T-helper 2 cell treated with Interferon-gamma antibody and Interleukin-4, amounts not matched to agents 5 μg/mL and 100 μg/mL, for 36 hours (primary cell): ENCODE results near the gene STK10.
A peak's percentile ranks its signal among the peaks of the same experiment; 100 is the strongest.

Experiments
- DNase-seq: peaks from one replicate; pipeline ENCODE4 v3.0.0; 2021; ENCODE audit warnings: low spot score
- H3K27ac Mint-ChIP-seq: one replicate; pipeline ENCODE4 v1.8.0; 2021; ENCODE audit warnings: mild to moderate bottlenecking, mixed read lengths
- H3K27me3 Mint-ChIP-seq: one replicate; pipeline ENCODE4 v1.8.0; 2021; ENCODE audit warnings: low read depth, mixed read lengths
- H3K36me3 Mint-ChIP-seq: one replicate; pipeline ENCODE4 v1.8.0; 2021; ENCODE audit warnings: low read depth, mixed read lengths
- H3K4me1 Mint-ChIP-seq: one replicate; pipeline ENCODE4 v1.8.0; 2021; ENCODE audit warnings: low read depth, mixed read lengths
- H3K4me3 Mint-ChIP-seq: one replicate; pipeline ENCODE4 v1.8.0; 2022; ENCODE audit warnings: mild to moderate bottlenecking, moderate library complexity, mixed read lengths
- H3K9me3 Mint-ChIP-seq: one replicate; pipeline ENCODE4 v1.8.0; 2021; ENCODE audit warnings: mixed read lengths

Gene STK10

DNA sequence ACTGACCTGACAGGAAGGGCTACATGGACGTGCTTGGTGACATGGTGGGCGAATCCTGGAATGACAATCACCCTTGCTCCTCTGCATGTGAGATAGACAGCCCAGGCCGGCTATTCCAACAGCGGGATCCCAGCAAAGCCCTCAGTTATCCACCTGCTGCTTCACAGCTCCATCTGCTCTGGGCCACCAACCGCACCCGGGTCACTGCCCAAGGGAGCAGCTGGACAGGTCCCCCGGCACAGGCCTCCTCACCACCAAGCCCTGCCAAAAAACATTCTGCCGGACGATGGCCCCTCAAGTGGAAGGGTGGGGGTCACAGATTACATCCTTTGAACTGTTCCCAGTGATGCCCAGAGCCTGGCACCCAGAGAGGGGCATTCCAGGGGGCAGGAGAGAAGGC lies 39.6 kb downstream of the STK10 start:
- Mint-ChIP-seq H3K27ac (no peak overlapping the region), H3K27me3 (no peaks in the 10 kb centered on the region), H3K9me3 (no peaks in the 10 kb centered on the region), H3K4me3 (no peak overlapping the region), H3K36me3 (peaks cover 55% of the 10 kb centered on the region), H3K4me1 (peaks cover 35% of the 10 kb centered on the region)
- DNase-seq: no peak

DNA sequence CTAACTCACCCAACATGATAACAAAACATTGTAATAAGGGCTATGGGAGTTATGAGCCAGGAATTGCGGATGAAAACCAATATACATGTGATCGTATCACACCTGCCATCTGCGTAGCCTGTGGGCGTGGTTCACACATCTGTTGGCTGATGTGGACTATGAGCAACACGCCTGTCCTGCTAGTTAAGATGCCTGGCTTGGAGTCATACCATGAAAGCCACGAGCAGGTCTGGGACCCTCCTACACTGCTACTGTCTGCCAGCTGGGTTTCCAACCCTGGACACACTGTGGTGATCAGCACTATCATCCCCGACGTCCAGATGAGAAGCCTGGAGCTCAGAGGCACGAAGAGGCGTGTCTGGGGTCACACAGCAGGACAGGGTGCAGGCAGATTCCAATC lies 40.2 kb downstream of the STK10 start:
- Mint-ChIP-seq H3K4me3 (no peak overlapping the region), H3K4me1 (peaks cover 32% of the 10 kb centered on the region)

DNA sequence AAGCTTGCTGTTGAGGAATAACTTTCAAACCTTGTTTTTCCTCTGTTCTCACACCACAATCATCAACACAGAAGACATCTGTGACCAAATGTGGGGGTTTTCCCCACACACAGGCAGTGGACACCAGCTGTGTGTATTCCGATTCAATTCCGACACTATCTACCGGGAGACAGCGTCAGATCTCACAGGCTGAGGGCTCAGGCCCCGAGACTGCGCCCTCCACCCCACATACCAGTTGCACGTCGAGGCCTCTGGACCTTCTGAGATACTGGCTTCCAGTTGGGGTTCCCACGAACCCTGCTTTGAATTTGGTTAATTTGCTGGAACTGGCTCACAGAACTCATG lies 41.3 kb downstream of the STK10 start:
- H3K27me3 Mint-ChIP-seq: no peaks in the 10 kb centered on the region
- H3K4me1 Mint-ChIP-seq: peaks cover 28% of the 10 kb centered on the region
- no peak overlapping the region for H3K27ac Mint-ChIP-seq
- H3K4me3 Mint-ChIP-seq: no peak overlapping the region
- H3K9me3 Mint-ChIP-seq: no peaks in the 10 kb centered on the region
- peaks cover 45% of the 10 kb centered on the region for H3K36me3 Mint-ChIP-seq
- no peak for DNase-seq

More for the DNA sequence above, 40.2 kb downstream of the STK10 start:
- Mint-ChIP-seq H3K27ac (no peak overlapping the region), H3K36me3 (peaks cover 51% of the 10 kb centered on the region), H3K9me3 (no peaks in the 10 kb centered on the region), H3K27me3 (no peaks in the 10 kb centered on the region)
- DNase-seq: no peak

DNA sequence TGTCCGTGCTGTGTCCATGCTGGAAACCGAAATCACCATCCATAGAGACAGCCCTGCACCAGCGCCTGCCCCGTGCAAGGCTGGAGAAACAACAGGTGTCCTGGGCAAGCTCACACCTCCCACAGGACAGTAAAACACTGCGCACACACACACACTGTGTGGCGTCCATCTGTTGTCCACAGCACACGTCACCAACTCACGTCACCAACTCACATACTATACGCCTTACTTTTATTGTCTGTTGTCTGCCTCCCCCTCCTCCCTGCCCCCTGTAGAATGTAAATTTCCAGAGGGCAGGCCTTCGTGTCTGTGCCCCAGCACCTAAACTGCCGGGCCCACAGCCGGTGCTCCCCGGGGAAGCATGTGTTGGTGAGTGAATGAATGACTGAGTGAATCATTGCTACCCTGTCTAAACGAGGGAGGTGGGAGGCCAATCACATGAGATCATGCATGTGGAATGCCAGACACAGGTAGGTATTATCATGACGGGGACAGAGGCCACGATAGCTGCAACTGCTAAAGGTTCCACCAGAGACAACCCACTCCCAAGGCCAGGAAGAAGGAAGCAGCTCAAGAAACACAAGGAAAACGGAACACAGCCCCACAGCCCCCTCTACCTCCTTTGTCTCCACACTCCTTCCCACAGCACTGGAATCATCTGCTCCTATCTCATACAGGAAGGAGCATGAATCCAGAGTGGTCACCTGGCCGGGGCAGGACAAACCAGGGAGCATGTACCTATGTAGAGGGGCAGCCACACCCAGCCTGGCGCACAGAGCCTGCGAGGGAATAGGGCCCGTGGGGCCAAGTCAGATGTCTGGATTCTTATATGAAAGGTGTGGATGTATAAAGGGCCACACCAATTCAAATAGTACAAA lies 41.9 kb downstream of the STK10 start:
- H3K9me3 Mint-ChIP-seq: no peaks in the 10 kb centered on the region
- no peak overlapping the region for H3K4me3 Mint-ChIP-seq
- peak overlapping the region; percentile 31 for H3K27ac Mint-ChIP-seq
- peaks cover 42% of the 10 kb centered on the region for H3K36me3 Mint-ChIP-seq
- H3K27me3 Mint-ChIP-seq: no peaks in the 10 kb centered on the region
- H3K4me1 Mint-ChIP-seq: peaks cover 25% of the 10 kb centered on the region
- no peak for DNase-seq

DNA sequence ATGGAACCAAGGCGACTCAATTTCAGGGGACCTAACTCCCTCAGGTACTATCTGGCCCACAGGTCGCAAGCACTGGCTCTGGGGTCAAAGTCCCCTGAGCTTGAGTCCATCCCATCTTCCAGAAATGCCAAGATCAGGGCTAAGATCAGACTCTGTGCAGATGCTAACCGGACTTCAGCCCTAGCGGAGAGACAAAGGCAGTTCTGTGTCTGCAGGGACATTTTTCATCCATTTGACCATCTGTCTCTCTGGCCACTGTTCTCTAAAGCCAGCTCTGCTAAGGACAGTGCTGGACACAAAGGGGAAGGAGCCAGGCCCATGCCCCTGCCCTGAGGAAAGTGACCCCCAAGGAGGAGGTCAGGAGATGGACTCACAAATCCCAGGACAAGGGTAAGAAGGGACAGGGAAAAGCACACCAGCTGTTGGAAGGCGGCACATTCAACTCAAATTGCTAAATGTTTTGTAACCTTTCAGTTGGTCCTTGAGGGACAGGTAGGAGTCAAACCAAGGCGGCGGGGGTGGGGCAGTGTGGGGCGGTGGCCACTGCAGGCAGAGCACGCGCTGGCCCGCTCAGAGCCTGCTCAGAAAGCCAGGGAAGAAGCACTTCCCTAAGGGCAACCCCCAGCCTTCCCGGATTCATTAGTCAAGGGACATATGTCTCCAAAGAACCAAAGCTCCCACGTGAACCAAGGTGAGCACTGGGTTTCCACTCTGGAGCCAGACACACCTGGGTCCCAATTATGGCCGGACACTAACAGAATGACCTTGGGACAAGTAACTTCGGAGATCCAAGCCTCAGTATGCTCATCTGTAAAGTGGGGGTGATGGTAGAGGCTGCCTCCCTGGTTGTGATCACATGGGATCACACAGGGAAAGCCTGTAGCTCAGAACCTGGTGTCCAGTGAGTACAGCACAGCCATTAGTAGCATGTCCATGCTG lies 42.8 kb downstream of the STK10 start:
- H3K4me3 Mint-ChIP-seq: no peak overlapping the region
- H3K27me3 Mint-ChIP-seq: no peaks in the 10 kb centered on the region
- peaks cover 37% of the 10 kb centered on the region for H3K36me3 Mint-ChIP-seq
- DNase-seq: no peak
- H3K4me1 Mint-ChIP-seq: peaks cover 20% of the 10 kb centered on the region
- peak overlapping the region; percentile 31 for H3K27ac Mint-ChIP-seq
- H3K9me3 Mint-ChIP-seq: no peaks in the 10 kb centered on the region

DNA sequence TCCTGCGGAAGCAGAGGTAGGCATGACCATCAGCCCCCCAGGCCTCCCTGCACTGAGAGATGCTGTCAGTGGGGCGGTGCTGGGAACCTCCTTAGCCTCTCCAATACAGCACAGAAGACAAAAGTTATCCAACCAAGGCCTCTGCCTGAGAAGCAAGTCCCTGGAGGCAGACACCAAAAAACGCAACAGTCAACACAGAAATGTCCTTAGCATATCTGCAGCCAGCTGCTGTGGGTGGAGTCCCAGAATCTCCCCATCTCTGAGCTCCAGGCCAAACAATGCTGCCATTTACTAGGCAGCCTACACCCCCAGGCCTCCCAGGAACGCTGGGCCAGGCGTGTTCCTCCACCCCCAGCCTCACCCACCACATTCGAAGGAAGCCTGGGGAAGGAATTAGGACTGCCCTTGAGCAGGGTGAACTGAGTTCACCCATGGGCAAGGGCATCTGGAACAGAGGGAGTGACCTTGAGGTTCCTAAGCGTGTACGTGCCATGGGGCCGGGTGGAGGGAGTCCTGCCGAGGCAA lies 43.7 kb downstream of the STK10 start:
- H3K9me3 Mint-ChIP-seq: no peaks in the 10 kb centered on the region
- H3K36me3 Mint-ChIP-seq: peaks cover 42% of the 10 kb centered on the region
- H3K27me3 Mint-ChIP-seq: no peaks in the 10 kb centered on the region
- peaks cover 28% of the 10 kb centered on the region for H3K4me1 Mint-ChIP-seq
- H3K4me3 Mint-ChIP-seq: no peak overlapping the region
- DNase-seq: no peak
- no peak overlapping the region for H3K27ac Mint-ChIP-seq

DNA sequence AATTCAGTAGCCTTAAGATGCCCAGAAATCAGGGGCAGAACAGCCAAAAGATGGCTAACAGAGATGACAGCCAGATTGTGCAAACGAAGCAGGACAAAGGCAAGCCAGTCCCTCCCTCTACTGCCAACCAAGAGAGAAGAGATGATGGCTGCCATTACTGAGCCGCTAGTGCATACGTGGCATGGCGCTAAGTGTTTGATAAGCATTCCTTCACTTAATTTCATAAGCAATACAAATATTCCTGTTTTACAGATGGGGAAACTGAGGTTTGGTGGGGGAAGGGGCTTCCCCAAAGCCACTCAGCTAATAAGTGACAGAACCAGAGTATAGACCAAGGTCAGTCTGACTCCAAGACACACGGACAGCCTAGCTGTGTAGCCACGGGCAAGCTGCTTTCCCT lies 44.1 kb downstream of the STK10 start:
- no peak overlapping the region for H3K4me3 Mint-ChIP-seq
- no peak for DNase-seq

DNA sequence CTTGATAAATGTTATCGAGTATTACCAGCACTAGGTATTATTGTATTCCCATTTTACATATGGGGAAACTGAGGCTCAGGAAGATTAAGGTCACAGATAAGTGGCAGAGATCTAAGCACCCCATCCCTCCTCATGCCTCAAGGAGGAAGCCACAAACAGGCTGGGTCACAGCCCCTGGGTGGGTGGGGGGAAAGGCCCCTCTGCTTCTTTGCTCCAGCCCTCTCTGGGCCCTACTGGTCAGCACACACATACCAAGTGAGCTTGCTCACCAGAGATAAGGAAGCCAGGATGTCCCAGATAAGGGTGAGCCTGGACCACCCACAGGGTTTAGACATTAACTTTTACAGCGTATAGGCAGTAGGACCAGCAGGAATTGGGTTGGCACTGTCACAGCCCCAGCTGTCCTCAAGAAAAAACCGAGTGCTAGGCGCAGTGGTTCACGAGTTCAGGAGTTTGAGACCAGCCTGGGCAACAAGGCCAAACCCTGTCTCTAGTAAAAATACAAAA lies 45.3 kb downstream of the STK10 start:
- H3K27ac Mint-ChIP-seq: no peak overlapping the region
- H3K4me1 Mint-ChIP-seq: peaks cover 30% of the 10 kb centered on the region
- H3K9me3 Mint-ChIP-seq: no peaks in the 10 kb centered on the region
- no peak overlapping the region for H3K4me3 Mint-ChIP-seq
- H3K36me3 Mint-ChIP-seq: peaks cover 44% of the 10 kb centered on the region
- H3K27me3 Mint-ChIP-seq: no peaks in the 10 kb centered on the region
- no peak for DNase-seq

More for the DNA sequence above, 44.1 kb downstream of the STK10 start:
- no peaks in the 10 kb centered on the region for H3K9me3 Mint-ChIP-seq
- no peaks in the 10 kb centered on the region for H3K27me3 Mint-ChIP-seq
- H3K36me3 Mint-ChIP-seq: peaks cover 46% of the 10 kb centered on the region
- no peak overlapping the region for H3K27ac Mint-ChIP-seq
- peaks cover 30% of the 10 kb centered on the region for H3K4me1 Mint-ChIP-seq

DNA sequence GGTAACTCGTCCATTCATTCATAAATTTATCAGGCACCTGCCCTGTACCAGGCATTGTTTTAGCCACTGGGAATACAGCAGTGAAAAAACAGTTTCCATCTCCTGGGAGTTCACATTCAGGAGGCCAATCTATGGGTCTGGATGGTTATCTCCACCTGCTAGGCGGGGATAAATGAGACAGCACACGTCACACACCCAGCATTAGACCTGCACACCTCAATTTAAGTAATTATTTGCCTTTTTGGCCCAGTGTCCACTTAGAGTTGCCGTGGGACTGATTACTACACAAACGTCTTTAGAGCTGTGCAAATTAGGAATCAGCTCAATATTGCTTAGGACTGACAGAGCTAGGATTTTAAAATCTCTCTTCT lies 46.1 kb downstream of the STK10 start:
- no peak overlapping the region for H3K4me3 Mint-ChIP-seq
- H3K27me3 Mint-ChIP-seq: no peaks in the 10 kb centered on the region
- H3K27ac Mint-ChIP-seq: no peak overlapping the region
- peaks cover 41% of the 10 kb centered on the region for H3K36me3 Mint-ChIP-seq
- peaks cover 3% of the 10 kb centered on the region for H3K9me3 Mint-ChIP-seq
- H3K4me1 Mint-ChIP-seq: peaks cover 31% of the 10 kb centered on the region
- no peak for DNase-seq

DNA sequence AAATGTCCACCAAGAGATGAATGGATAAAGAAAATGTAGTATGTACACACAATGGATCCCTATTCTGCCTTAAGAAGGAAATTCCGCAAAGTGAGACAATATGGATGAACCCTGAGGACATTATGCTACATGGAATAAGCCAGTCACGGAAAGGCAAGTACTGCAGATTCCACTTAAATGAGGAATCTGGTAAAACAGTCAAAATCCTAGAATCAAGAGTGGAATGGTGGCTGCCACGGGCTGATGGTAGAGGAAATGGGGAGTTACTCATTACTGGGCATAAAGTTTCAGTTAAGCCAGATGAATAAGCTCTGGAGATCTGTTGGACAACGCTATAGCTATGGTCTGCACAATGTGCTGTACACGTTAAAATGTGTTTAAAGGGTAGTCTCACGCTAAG lies 47.2 kb downstream of the STK10 start:
- H3K27ac Mint-ChIP-seq: no peak overlapping the region
- H3K4me1 Mint-ChIP-seq: peaks cover 28% of the 10 kb centered on the region
- H3K4me3 Mint-ChIP-seq: no peak overlapping the region

DNA sequence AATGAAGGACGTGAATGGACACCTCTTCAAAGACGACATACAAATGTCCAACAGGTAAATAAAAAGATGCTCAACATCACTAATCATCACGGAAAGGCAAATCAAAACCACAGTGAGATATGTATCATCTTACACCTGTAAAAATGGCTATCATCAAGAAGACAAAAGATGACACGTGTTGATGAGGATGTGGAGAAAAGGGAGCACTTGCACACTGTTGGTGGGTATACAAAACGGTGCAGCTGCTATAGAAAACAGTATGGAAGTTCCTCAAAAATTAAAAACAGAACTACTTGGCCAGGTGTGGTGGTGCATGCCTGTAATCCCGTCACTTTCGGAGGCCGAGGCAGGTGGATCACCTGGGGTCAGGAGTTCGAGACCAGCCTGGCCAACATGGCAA lies 47.9 kb downstream of the STK10 start:
- no peak overlapping the region for H3K4me3 Mint-ChIP-seq
- H3K27ac Mint-ChIP-seq: no peak overlapping the region

More for the DNA sequence above, 47.2 kb downstream of the STK10 start:
- peaks cover 3% of the 10 kb centered on the region for H3K9me3 Mint-ChIP-seq
- DNase-seq: no peak
- peaks cover 39% of the 10 kb centered on the region for H3K36me3 Mint-ChIP-seq
- no peaks in the 10 kb centered on the region for H3K27me3 Mint-ChIP-seq

DNA sequence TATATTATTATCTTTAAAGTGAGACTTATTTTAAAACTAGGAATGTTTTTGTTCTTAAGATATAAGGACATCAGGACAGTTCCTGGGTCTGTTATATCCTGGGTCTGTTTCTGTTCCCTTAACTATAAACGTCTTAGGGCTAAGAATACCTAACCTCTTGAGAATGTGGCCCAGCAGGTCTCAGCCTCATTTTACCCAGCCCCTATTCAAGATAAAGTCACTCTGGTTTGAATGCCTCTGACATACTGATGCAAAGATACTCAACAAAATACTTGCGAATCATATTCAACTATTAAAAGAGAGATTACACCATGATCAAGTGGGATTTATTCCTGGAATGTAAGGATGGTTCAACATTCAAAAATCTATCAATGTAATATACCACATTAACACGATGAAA lies 51.0 kb downstream of the STK10 start:
- DNase-seq: no peak
- no peaks in the 10 kb centered on the region for H3K27me3 Mint-ChIP-seq
- peaks cover 3% of the 10 kb centered on the region for H3K9me3 Mint-ChIP-seq
- H3K4me3 Mint-ChIP-seq: no peak overlapping the region
- H3K27ac Mint-ChIP-seq: no peak overlapping the region
- H3K36me3 Mint-ChIP-seq: peaks cover 63% of the 10 kb centered on the region
- peaks cover 49% of the 10 kb centered on the region for H3K4me1 Mint-ChIP-seq

More for the DNA sequence above, 47.9 kb downstream of the STK10 start:
- H3K4me1 Mint-ChIP-seq: peaks cover 31% of the 10 kb centered on the region
- DNase-seq: no peak
- H3K27me3 Mint-ChIP-seq: no peaks in the 10 kb centered on the region
- peaks cover 45% of the 10 kb centered on the region for H3K36me3 Mint-ChIP-seq
- H3K9me3 Mint-ChIP-seq: peaks cover 3% of the 10 kb centered on the region

DNA sequence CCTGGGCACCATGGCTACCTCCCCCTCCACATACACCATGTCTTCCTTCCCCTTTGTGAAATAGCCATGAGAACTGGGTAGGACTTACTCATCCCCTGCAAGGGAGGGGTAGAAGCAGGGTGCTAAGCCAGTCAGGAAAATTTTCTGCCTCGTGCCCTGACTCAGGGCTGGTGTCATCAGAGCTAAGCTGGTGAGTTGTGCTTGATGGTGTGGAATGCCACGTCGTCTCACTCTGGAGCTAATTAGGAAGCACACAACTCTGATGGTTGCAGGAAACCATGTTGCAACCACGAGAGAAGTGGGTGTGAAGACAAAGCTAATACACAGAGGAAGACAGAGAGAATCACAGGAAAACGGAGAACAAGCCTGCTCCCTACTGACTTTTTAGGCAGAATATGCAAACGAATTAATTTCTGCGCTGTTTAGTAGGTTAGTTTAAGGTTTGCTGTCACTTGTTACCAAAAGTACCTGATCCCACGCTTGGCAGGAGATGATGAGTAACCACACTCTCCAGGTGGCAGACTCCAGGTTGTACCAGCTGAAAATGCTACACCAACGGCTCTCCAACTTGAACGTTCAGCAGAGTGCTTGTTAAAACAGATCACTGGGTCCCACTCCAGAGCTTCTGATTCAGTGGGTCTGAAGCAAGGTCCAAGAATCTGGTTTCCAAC lies 54.5 kb downstream of the STK10 start:
- peaks cover 67% of the 10 kb centered on the region for H3K36me3 Mint-ChIP-seq
- H3K4me3 Mint-ChIP-seq: peak overlapping the region; percentile 6
- H3K27me3 Mint-ChIP-seq: no peaks in the 10 kb centered on the region
- H3K4me1 Mint-ChIP-seq: peaks cover 37% of the 10 kb centered on the region
- peak overlapping the region; percentile 49 for H3K27ac Mint-ChIP-seq
- DNase-seq: peak; percentile 53
- H3K9me3 Mint-ChIP-seq: peaks cover 3% of the 10 kb centered on the region
